NOMO-1 treated with dmso at 0.1 percent for 144 hours (cell line): Measurements from ENCODE around the gene HK2.
"Not testable (repeated sequence)": the region's sequence is repeated elsewhere in the genome, so short reads cannot be mapped to it uniquely, and the experiment has no call there.

Experiments used
- DNase-seq: peaks from one replicate; lab custom pipeline; 2025; ENCODE audit not compliant: unreplicated experiment; lab: John Stamatoyannopoulos, UW

Gene HK2

GRCh38 chr2:74876081-74876886, 42.4 kb downstream of the HK2 start:
- no peak for DNase-seq

DNA sequence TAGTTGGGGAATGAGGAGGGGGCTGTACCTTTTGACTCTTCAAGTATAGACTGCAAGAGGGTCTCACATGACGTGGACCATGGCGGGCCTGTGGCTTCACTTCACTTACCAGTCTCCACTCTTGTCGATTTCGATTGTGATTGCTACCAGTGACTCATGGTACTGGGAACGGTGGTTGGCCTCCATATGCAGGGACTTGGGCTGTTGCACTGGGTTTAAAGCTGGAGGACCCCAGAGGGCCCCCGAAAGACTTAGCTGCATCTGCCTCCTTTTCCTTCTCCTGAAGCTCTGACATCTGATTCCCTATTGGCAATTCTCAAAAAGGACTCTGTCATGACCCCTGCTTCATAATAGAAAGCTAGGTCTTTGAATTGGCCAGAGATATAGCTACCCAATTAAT, 43.4 kb downstream of the HK2 start:
- DNase-seq = no peak

DNA sequence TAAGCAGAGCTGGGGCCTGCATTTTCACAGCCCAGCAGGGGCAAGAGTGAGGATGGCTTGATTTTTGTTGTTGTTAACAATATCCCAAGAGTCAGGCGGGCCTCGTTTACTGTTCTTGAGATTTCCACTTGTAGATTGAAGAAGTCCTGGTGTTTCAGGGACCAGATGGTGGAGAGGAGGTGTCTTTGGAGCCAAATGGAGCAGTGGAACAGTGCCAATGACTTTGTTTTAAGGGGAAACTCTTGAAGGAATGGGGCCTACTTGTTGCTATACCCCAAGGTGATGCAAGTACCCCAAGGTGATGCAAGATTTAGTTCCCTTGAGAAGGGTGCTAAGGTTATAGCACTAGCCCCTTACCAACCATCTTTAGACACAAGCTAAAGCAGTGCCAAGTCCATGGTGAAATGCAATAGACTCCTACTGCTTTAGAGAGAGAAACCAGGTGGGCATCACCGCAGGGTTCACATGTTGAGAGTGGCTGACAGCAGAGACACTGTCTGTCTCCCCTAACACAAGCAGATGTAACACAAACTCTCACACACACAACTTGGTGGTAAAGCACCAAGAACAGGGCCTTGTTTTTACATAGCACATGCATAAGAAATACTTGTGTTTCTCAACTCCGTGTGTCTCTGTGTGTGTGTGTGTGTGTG, 44.0 kb downstream of the HK2 start:
- DNase-seq = no peak

- no peak for DNase-seq
Observed at GRCh38 chr2:74878551-74878950, 44.6 kb downstream of the HK2 start.

DNA sequence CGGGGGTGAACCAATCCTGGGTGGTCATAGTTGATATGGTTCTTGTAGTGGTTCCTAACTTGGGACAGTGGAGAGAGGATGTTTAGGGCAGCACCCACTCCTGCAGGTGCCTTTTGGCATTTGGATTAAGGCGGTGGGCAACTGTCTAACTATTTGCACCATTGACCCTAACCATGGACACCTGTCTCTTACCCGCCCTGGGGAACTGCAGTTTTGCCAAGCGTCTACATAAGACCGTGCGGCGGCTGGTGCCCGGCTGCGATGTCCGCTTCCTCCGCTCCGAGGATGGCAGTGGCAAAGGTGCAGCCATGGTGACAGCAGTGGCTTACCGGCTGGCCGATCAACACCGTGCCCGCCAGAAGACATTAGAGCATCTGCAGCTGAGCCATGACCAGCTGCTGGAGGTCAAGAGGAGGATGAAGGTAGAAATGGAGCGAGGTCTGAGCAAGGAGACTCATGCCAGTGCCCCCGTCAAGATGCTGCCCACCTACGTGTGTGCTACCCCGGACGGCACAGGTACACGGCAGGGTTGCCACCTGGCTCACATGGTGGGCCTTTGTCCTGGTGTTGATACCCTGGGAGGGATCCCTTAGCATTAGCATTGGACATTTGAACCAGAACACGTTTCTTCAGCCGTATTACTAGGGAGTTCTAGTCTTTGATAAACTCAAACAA, 46.3 kb downstream of the HK2 start:
- DNase-seq = no peak

- no peak for DNase-seq
Observed at GRCh38 chr2:74881176-74881575, 47.2 kb downstream of the HK2 start.

DNA sequence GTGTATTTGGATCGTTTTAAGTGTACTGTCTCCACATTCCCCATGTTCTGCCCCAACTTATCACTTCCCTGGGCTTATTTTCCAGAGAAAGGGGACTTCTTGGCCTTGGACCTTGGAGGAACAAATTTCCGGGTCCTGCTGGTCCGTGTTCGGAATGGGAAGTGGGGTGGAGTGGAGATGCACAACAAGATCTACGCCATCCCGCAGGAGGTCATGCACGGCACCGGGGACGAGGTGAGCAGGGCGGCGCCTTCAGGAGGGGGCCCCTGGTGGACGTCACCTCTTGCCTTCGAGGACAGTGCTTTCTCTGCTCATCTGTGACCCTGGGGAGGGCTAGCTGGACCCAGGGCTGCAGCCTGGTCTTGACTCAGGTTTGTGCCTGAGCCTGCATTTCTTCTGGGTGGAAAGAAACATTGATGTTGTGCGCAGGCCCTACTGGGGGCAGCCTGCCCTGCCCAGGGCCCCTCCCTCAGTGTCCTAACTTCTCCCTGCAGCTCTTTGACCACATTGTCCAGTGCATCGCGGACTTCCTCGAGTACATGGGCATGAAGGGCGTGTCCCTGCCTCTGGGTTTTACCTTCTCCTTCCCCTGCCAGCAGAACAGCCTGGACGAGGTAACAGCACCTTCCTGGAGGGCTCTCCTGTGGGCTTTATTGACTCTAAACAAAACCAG, 47.8 kb downstream of the HK2 start:
- no peak for DNase-seq

DNA sequence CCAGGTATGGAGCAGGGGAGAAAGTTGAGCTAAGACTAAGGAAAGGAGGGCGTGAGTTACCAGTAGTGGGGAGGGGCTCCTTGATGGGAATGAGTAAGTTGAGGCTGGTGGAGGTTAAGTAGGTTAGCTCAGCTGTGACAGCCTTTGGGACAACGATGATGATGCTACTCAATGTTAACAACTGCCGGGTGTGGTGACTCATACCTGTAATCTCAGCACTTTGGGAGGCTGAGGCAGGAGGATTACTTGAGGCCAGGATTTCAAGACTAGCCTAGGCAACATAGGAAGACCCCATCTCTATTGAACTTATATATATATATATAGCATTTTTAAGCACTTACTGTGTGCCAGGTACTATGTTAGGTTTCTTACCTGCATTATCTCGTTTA, 48.4 kb downstream of the HK2 start:
- DNase-seq = no peak

GRCh38 chr2:74883011-74883410, 49.1 kb downstream of the HK2 start:
- no peak for DNase-seq

DNA sequence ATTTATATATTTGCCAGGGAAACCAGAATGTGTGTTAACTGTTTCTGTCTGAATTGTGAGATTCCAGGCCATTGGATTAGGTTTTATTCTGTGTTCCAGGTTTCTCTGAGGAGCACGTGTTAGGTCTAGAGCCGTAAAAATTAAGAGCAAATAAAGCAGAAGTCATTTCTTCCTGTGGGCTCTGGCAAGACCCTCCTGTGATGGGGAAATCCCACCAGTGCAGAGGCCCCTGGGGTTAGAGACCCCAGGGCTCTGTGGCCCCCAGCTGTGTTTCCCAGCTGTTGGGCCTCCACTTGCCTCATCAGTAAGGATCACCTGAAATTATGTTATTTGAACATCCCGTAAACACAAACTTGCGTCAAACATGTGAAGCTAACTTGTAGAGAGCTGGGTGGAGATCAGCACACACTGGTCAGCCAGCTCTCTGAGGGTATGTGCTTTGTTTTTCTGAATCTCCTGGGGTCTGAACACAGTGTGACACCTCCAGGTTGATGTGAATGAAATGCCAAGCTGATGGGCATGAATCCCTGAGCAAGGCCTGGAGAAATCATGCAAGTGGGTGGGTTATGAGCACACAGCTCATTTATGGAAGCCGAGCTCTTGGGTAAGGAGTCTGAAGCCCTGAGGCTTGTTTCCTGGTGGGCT, 50.3 kb downstream of the HK2 start:
- no peak for DNase-seq

- no peak for DNase-seq
Observed at GRCh38 chr2:74884866-74885265, 50.9 kb downstream of the HK2 start.

GRCh38 chr2:74886251-74886650, 52.3 kb downstream of the HK2 start:
- no peak for DNase-seq

DNA sequence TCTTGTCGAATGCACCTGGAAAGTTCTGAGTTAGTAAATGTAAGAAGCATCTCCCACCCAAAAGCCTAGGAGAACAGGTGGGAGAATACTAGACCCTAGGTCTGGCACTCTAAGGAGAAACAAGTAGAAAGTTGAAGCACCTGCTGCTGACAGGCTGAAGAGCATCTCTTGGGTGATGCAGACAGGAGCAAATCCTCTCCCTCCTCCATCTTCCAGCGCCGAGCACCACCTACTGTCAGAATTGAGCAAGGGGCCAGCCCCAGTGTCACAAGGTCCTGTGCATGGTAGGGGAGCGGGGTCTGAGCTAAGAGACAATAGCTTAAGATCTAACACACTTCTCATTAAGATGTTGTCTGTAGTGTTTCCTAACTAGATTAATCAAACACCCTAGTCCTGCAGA, 52.9 kb downstream of the HK2 start:
- DNase-seq = no peak

GRCh38 chr2:74887445-74887951, 53.6 kb downstream of the HK2 start:
- DNase-seq = no peak

DNA sequence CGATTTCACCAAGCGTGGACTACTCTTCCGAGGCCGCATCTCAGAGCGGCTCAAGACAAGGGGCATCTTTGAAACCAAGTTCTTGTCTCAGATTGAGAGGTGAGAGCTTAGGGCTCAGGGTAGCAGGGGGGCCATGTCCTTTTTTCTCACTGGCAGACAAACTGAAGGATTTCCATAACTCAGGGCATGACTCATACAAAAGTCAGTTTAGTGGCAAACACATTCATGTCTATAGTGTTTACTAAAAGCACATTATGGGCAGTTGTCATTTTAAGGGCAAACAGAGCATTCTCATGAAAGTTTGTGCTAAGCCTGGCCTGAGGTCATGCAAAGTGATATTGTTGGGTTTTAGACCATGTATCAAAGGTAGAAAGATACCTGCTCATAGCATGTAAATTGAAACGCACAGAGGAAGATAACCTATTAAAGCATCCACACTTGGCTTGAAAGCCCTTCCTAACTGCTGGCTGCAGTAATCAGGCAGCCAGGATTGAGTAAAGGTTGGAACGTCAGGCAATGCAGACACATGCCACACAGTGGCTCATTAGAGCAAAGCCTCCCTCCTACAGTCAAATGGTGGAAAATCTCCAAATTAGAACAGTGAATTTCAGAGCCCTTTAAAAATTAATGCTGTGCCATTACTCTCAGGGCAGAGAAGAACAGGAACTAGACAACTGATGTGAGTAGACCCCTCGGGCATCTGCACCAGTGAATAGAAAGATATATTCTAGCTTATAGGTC, 54.2 kb downstream of the HK2 start:
- DNase-seq = no peak

- DNase-seq = no peak
Observed at GRCh38 chr2:74889159-74889558, 55.2 kb downstream of the HK2 start.

DNA sequence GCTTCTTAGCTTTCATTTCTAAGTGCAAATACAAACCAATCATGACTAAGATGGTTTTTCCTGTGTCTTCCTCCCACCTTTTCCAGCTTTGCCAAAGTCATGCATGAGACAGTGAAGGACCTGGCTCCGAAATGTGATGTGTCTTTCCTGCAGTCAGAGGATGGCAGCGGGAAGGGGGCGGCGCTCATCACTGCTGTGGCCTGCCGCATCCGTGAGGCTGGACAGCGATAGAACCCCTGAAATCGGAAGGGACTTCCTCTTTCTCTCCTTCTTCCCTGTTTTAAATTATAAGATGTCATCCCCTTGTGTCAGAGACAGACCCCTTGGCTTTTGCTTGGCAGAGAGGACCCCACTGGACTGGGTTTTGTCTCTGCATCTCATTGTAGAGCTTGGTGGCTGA, 56.8 kb downstream of the HK2 start:
- DNase-seq = no peak

DNA sequence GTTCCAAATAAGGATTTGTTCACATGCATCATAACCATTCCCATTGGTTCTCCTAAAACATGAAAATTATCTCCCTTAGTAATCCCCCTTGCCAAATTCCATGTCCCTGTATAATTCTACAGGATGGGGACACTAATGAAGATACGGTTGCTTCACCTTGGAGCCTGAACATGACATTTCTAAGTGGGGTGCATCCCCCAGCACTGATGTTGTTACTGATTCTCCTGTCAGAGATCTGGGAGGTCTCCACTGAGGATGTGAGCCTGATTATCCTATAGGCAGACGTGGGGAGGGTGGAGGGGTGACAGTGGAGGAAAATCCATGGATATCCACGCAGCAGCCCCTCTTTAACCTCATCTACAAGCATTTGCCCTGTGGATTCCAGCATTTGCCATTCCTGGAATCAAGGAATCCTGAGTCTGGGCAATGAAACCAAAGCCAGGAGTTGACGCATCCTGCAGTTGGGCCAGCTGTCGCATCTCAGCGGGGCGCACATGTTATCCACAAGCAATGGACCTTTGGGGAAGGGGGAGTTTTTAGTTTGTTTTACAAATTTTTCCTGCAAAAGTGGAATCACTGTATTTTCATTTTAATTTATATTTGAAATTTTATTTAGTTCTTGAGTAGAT, 57.3 kb downstream of the HK2 start:
- DNase-seq = no peak

GRCh38 chr2:74891816-74892215, 57.9 kb downstream of the HK2 start:
- DNase-seq = not testable (repeated sequence)

GRCh38 chr2:74892609-74893008, 58.7 kb downstream of the HK2 start:
- DNase-seq = no peak
